GM19467 (cell line): ENCODE data around the gene PHOSPHO2.
"Not testable (repeated sequence)": the region's sequence is repeated elsewhere in the genome, so short reads cannot be mapped to it uniquely, and the experiment has no call there.

Experiments
- ATAC-seq: cut with Tn5 transposase; IDR thresholded peaks from one replicate; pipeline ENCODE4 v1.9.1; 2021; ENCODE audit warnings: mild to moderate bottlenecking, moderate library complexity; ENCODE audit not compliant: unreplicated experiment

PHOSPHO2 gene

DNA sequence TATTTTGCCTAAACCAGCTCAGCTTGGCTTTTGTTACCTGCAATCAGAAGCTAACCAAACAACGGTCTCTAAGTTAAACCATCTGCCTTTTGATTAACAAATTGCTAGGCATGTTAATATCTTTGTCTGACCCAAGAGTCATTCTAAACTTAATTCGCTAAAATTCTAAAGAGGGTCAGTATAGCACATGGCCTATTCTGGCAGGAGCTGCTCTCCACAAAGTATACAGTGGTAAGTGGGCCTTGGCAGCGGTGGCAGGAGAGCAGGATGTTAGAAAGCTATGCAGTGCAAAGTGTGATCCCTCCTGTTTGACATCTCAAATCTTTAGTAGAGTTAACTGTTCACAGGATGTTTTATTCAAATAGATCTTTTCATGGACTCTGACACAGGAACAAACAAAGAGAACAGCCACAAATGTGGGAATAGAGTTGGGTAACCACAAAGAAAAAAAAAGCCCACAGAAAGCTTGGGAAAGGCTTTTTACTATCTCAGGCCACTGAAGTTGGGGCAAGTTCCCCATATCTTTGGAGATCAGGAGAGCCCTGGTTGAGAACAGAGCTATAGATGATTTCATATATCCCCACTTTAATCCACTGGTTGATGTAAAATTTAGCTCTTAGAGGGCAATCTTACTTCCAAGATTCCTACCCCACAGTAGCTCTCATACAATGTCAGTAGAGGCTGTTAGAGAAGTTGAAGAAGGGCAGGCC is 10.7 kb upstream of the PHOSPHO2 start:
- no peak for ATAC-seq

- ATAC-seq = no peak
Observed at GRCh38 chr2:169684135-169684565, 10.1 kb upstream of the PHOSPHO2 start.

DNA sequence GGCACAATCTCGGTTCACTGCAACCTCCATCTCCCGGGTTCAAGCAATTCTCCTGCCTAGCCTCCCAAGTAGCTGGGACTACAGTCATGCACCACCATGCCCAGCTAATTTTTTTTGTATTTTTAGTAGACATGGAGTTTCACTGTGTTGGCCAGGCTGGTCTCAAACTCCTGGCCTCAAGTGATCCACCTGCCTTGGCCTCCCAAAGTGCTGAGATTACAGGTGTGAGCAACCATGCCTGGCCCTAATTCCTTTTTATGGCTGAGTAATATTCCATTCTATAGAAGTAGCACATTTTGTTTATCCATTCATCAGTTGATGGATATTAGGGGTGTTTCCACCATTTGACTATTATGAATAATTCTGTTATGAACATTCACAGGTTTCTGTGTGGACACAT is 9.6 kb upstream of the PHOSPHO2 start:
- not testable (repeated sequence) for ATAC-seq

- ATAC-seq = not testable (repeated sequence)
Observed at GRCh38 chr2:169686825-169687224, 7.4 kb upstream of the PHOSPHO2 start.

GRCh38 chr2:169687943-169688342 is 6.3 kb upstream of the PHOSPHO2 start:
- not testable (repeated sequence) for ATAC-seq

GRCh38 chr2:169690958-169691357 is 3.3 kb upstream of the PHOSPHO2 start:
- ATAC-seq = no peak

DNA sequence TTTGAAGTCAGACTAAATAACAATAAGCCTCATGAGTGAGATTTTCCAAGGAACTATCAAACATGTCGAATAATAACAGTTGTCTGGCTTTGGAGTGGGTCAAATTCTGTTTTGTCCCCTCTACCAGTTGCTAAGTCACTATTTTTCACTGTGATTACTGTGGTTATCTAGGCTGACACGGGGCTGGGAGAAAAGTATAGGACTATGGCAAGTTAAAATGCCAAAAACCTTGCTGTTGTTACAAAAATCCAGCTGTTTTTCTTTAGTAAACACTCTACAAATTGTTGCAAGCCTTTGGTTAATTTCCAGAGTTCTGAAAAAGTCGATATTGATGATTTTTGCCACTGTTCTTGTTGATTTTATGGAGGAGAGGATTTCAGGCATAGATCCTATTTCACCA is 1.6 kb upstream of the PHOSPHO2 start:
- no peak for ATAC-seq

GRCh38 chr2:169693360-169693759 is 909 bp upstream of the PHOSPHO2 start:
- ATAC-seq = no peak

GRCh38 chr2:169694894-169695260 is 608 bp downstream of the PHOSPHO2 start:
- ATAC-seq = no peak

GRCh38 chr2:169696381-169696780 is 2.1 kb downstream of the PHOSPHO2 start:
- no peak for ATAC-seq

GRCh38 chr2:169699173-169699572 is 4.9 kb downstream of the PHOSPHO2 start:
- ATAC-seq = not testable (repeated sequence)

GRCh38 chr2:169702996-169703395 is 8.7 kb downstream of the PHOSPHO2 start:
- ATAC-seq = no peak

DNA sequence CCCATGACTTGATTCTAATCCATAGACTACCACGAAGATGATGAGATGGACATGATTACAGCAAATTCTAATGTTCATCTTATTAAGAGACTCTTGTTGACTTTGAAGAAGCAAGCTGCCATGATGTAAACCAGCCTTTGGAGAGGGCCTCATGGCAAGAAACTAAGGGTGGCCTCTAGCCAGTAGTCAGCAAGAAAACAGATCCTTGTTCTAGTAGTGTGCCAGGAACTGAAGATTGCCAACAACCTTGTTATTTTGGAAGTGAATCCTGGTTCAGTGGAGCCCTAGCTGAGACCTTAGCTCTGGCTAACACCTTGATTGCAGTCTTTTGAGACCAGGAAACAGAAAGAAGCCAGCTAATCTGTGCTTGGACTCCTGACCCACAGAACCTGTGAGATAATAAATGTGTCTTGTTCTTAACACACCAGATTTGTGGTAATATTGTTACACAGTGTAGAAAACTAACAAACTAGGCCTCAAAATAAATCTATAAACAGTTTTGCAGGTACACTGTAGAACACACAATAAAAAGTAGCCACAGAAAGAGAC is 10.0 kb downstream of the PHOSPHO2 start:
- no peak for ATAC-seq

DNA sequence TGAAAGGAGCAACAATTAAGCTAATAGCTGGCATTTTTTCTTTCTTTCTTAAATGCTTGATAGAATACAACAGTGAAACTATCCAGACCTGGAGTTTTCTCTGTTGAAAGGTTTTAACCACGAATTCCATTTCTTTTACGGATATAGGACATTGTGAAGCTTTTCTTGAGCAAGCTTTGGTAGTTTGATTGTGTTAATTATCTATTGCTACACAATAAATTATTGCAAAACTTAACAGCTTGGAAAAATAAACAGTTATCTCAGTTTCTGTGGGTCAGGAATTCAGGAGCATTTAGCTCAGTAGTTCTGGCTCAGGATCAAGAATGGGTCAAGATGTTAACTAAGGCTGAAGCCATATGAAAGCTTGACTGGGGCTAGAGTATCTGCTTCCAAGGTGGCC is 11.7 kb downstream of the PHOSPHO2 start:
- ATAC-seq = no peak

GRCh38 chr2:169707626-169708025 is 13.4 kb downstream of the PHOSPHO2 start:
- ATAC-seq = no peak

DNA sequence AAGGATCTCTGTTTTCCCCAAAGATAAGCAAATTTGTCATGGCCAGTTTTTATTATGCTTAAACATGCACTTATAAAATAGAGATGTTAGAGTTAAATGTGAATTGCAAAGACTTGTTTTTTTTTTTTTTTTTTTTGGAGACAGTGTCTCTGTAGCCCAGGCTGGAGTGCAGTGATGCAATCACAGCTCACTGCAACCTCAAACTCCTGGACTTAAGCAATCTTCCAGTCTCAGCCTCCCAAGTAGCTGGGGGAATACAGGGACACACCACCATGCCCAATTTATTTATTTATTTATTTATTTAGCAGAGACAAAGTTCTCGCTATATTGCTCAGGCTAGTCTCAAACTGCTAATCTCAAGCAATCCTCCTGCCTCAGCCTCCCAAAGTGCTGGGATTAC is 15.1 kb downstream of the PHOSPHO2 start:
- ATAC-seq = no peak

DNA sequence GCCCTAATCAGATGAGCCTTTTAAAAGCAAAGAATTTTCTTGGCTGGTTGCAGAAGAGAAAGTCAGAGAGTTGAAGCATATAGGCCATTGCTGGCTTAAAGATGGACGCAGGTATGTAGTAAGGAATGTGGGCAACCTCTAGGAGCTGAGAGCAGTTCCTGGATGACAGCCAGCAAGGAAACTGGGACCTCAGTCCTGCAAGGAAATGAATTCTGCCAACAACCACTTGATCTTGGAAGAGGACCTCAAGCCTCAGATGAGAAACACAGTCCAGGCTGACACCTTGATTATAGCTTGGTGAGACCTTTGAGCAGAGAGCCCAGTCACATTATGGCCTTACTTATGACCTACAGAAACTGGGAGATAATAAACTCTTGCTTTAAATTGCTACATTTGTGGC is 15.7 kb downstream of the PHOSPHO2 start:
- ATAC-seq = no peak

GRCh38 chr2:169711751-169712509 is 17.7 kb downstream of the PHOSPHO2 start:
- ATAC-seq = no peak

DNA sequence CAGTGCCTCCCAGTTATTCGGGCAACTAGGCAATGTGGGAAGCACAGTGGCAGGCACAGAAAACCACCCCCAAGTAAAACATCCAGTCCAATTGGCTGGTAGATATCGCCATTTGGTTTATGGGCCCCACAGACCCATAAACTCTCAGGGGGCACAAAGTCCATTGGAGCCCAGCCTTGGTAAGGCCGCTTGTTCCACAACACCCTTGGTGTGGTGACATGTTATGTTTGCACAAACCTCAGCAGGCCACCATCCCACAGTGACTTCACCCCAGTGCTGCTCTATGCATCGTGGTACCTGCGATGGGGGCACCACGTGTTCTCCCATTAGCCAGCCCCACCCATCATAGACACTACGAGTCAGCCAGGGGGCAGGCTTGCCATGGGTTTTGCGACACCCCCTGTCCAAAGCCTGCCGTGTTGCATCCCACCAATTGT is 18.5 kb downstream of the PHOSPHO2 start:
- ATAC-seq = no peak

DNA sequence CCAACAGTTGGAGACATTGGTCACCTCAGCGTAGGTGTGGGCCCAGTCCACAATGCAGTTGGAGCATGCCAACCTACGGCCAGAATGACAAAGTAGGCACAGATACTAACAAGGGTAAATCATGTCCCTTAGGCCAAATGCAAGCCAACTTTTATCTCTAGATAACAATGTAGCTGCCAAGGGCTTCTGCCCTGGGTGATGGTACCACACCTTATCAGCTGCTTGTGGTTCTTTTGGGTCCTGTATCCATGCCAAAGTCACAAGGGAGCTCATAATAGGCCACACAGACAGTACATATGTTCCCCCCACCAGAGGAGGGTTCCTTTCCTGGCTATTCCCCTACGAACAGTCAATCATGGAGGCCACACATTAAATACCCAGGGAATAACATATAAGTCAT is 19.1 kb downstream of the PHOSPHO2 start:
- ATAC-seq = no peak

DNA sequence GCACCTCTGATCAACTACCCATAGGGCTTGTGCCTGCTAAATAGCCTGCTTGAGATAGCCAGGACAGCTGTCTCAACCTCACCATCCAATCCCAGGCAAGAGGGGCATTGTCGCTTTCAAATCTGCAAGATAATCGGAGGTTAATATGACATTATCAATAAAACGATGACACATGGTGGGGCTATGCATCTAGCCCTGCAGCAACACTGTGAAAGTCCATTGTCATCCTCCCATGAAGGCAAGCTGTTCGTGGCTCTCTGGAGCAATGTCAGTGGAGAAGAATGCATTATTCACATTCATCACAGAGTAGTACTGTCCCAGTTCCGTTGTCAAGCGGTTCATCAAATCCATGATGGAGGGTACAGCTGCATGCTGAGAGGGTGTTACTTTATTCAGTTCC is 20.4 kb downstream of the PHOSPHO2 start:
- ATAC-seq = no peak
